ENCODE results near the gene PKIB. TPM values are rescaled to one million over a fixed set of nuclear protein-coding genes. Genes with fewer than 3 reads are reported as not detected.

Gene PKIB
- total RNA-seq, 1 donor from 2014 or later, result 44.8 TPM

- Mint-ChIP-seq H3K4me1 (ENCODE audit: low read depth) (no peaks in the 10 kb centered on the region), H3K4me3 (ENCODE audit: low read depth) (no peak overlapping the region), H3K27ac (no peak overlapping the region), H3K36me3 (ENCODE audit: insufficient read depth) (peaks cover 1% of the 10 kb centered on the region), H3K9me3 (ENCODE audit: low read depth) (no peaks in the 10 kb centered on the region), H3K27me3 (no peaks in the 10 kb centered on the region)
- no peak for DNase-seq (ENCODE audit: low spot score, unreplicated experiment)
- no peak for TF ChIP-seq CTCF (IDR thresholded peaks at IDR 0.05; ENCODE audit: unreplicated experiment)
These were observed 102.4 kb downstream of the PKIB start for GRCh38 chr6:122712448-122713137.

- no peak for DNase-seq (ENCODE audit: low spot score, unreplicated experiment)
- no peaks in the 10 kb centered on the region for H3K4me1 Mint-ChIP-seq (ENCODE audit: low read depth)
These were observed 102.9 kb downstream of the PKIB start for GRCh38 chr6:122713138-122713537.

GRCh38 chr6:122714059-122714458, 103.9 kb downstream of the PKIB start:
- Mint-ChIP-seq H3K27ac (no peak overlapping the region), H3K4me1 (ENCODE audit: low read depth) (no peaks in the 10 kb centered on the region), H3K4me3 (ENCODE audit: low read depth) (no peak overlapping the region), H3K27me3 (no peaks in the 10 kb centered on the region), H3K9me3 (ENCODE audit: low read depth) (no peaks in the 10 kb centered on the region), H3K36me3 (ENCODE audit: insufficient read depth) (peaks cover 1% of the 10 kb centered on the region)
- TF ChIP-seq CTCF (IDR thresholded peaks at IDR 0.05; ENCODE audit: unreplicated experiment), result no peak
- DNase-seq (ENCODE audit: low spot score, unreplicated experiment), result no peak

More at GRCh38 chr6:122713138-122713537, 102.9 kb downstream of the PKIB start:
- H3K9me3 Mint-ChIP-seq (ENCODE audit: low read depth), result no peaks in the 10 kb centered on the region
- TF ChIP-seq CTCF (IDR thresholded peaks at IDR 0.05; ENCODE audit: unreplicated experiment), result no peak
- no peaks in the 10 kb centered on the region for H3K27me3 Mint-ChIP-seq
- no peak overlapping the region for H3K4me3 Mint-ChIP-seq (ENCODE audit: low read depth)
- H3K36me3 Mint-ChIP-seq (ENCODE audit: insufficient read depth), result peaks cover 1% of the 10 kb centered on the region
- H3K27ac Mint-ChIP-seq, result no peak overlapping the region

GRCh38 chr6:122715725-122716124, 105.5 kb downstream of the PKIB start:
- TF ChIP-seq CTCF (IDR thresholded peaks at IDR 0.05; ENCODE audit: unreplicated experiment), result no peak
- H3K36me3 Mint-ChIP-seq (ENCODE audit: insufficient read depth), result peaks cover 6% of the 10 kb centered on the region
- H3K9me3 Mint-ChIP-seq (ENCODE audit: low read depth), result no peaks in the 10 kb centered on the region

GRCh38 chr6:122717350-122717749, 107.1 kb downstream of the PKIB start:
- TF ChIP-seq CTCF (IDR thresholded peaks at IDR 0.05; ENCODE audit: unreplicated experiment), result no peak
- Mint-ChIP-seq H3K4me3 (ENCODE audit: low read depth) (no peak overlapping the region), H3K4me1 (ENCODE audit: low read depth) (no peaks in the 10 kb centered on the region)

More at GRCh38 chr6:122715725-122716124, 105.5 kb downstream of the PKIB start:
- Mint-ChIP-seq H3K4me1 (ENCODE audit: low read depth) (no peaks in the 10 kb centered on the region), H3K4me3 (ENCODE audit: low read depth) (no peak overlapping the region), H3K27me3 (no peaks in the 10 kb centered on the region), H3K27ac (no peak overlapping the region)
- DNase-seq (ENCODE audit: low spot score, unreplicated experiment), result no peak

More at GRCh38 chr6:122717350-122717749, 107.1 kb downstream of the PKIB start:
- no peak for DNase-seq (ENCODE audit: low spot score, unreplicated experiment)
- H3K9me3 Mint-ChIP-seq (ENCODE audit: low read depth), result no peaks in the 10 kb centered on the region
- peaks cover 6% of the 10 kb centered on the region for H3K36me3 Mint-ChIP-seq (ENCODE audit: insufficient read depth)
- no peak overlapping the region for H3K27ac Mint-ChIP-seq
- H3K27me3 Mint-ChIP-seq, result no peaks in the 10 kb centered on the region
